NT2/D1 (cell line): Measurements from ENCODE around the gene LZTFL1.

Experiments
- DNase-seq: peaks from one replicate; pipeline ENCODE4 v3.0.0-alpha.2; 2011; ENCODE audit warnings: low read depth, low spot score
- H3K27me3 ChIP-seq: 2 replicates; pipeline ENCODE4 v1.6.0; 2011; ENCODE audit warnings: mild to moderate bottlenecking; ENCODE audit not compliant: insufficient read length, insufficient read depth
- H3K36me3 ChIP-seq: 2 replicates; pipeline ENCODE4 v1.6.1; 2011; ENCODE audit warnings: mild to moderate bottlenecking, low read length, mixed read lengths; ENCODE audit not compliant: insufficient read depth, insufficient read length
- H3K4me1 ChIP-seq: 2 replicates; pipeline ENCODE4 v1.5.1; 2011; ENCODE audit not compliant: insufficient read depth, insufficient read length
- H3K4me3 ChIP-seq: 2 replicates; pipeline ENCODE4 v1.5.1; 2011; ENCODE audit warnings: low read depth; ENCODE audit not compliant: insufficient read length
- H3K9ac ChIP-seq: 2 replicates; pipeline ENCODE4 v1.6.0; 2011; ENCODE audit warnings: low read depth; ENCODE audit not compliant: insufficient read length
- H3K9me3 ChIP-seq: 2 replicates; pipeline ENCODE4 v1.5.1; 2011; ENCODE audit warnings: mild to moderate bottlenecking, low read length; ENCODE audit not compliant: insufficient read depth
- SUZ12 ChIP-seq: IDR thresholded peaks from 2 replicates; pipeline ENCODE4 v1.6.1; 2011; ENCODE audit not compliant: insufficient read length, insufficient read depth; ENCODE audit errors: extremely low read depth
- YY1 ChIP-seq: IDR thresholded peaks from 2 replicates; pipeline ENCODE4 v1.6.1; 2011; ENCODE audit not compliant: insufficient read length, insufficient read depth
- ZNF274 ChIP-seq: IDR thresholded peaks from 2 replicates; pipeline ENCODE4 v1.6.1; 2011; ENCODE audit warnings: mild to moderate bottlenecking, low read depth, low read length

LZTFL1 gene

DNA sequence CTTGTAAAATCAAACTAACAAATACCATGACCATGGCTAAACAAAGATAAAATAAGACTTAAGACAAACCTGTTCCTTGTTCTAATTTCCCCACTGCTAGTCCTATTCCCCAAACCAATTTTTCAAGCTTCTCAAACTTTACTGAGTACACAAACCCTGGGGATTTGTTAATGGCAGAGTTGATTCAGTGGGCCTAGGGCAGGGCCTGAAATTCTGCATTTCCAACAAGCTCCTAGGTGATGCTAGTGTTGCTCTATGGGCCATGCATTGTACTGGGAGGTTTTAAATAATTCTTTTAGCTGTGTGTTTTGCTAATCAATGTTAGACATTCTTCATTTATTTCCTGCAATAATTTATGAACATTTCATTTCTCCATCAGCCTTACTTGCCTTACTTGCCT lies 31.1 kb upstream of the LZTFL1 start:
- Histone ChIP-seq H3K36me3 (no peaks in the 10 kb centered on the region), H3K9ac (no peak overlapping the region), H3K9me3 (peaks cover 4% of the 10 kb centered on the region; the same call in 1 of the 2 replicates), H3K27me3 (no peaks in the 10 kb centered on the region), H3K4me1 (no peaks in the 10 kb centered on the region), H3K4me3 (no peak overlapping the region)
- TF ChIP-seq SUZ12 (no peak), YY1 (no peak), ZNF274 (no peak)
- DNase-seq: no peak

DNA sequence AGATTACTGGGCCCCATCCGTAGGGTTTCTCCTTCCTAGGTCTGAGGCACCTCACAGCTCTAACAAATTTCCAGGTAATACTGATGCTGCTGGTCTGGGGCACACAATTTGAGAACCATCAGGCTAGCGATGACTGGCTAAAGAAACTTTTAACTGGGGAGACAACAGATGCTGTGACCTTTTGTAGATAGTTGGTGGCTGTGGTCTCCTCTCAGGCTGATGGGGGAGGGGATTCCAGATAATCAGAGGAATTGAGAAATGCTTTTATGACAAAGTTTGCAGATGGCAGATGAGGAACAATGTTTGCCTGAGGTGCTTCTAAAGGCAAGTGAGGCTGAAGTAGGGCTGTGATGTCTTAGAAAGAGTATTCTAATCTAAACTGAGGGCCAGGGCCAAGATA lies 30.6 kb upstream of the LZTFL1 start:
- Histone ChIP-seq H3K27me3 (no peaks in the 10 kb centered on the region), H3K4me1 (no peaks in the 10 kb centered on the region), H3K36me3 (no peaks in the 10 kb centered on the region), H3K9me3 (peaks cover 4% of the 10 kb centered on the region; the same call in 1 of the 2 replicates), H3K9ac (no peak overlapping the region), H3K4me3 (no peak overlapping the region)
- no peak for TF ChIP-seq SUZ12
- no peak for TF ChIP-seq ZNF274
- no peak for TF ChIP-seq YY1
- no peak for DNase-seq

DNA sequence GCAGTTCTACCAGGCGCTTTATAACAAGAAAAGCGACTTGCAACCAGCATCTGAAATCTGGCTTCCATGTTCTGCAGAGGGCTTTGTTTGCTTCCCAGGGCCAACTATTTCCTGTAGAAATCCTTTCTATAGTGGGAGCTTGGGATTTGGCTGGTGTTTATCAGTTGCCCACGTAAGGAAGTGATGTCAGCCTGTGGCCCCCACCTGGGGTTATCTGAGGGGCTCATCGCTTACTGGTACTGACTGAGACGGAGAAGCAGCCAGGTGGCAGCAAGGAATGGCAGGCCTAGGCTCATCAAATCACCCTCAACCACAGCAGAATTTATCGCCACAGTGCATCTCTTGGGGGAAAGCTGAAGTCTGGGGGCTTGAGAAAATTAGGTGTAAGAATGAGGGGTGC lies 29.9 kb upstream of the LZTFL1 start:
- Histone ChIP-seq H3K36me3 (no peaks in the 10 kb centered on the region), H3K27me3 (no peaks in the 10 kb centered on the region), H3K4me1 (no peaks in the 10 kb centered on the region), H3K9me3 (peaks cover 4% of the 10 kb centered on the region; the same call in 1 of the 2 replicates), H3K9ac (no peak overlapping the region), H3K4me3 (no peak overlapping the region)
- DNase-seq: no peak
- TF ChIP-seq ZNF274 (no peak), SUZ12 (no peak), YY1 (no peak)

DNA sequence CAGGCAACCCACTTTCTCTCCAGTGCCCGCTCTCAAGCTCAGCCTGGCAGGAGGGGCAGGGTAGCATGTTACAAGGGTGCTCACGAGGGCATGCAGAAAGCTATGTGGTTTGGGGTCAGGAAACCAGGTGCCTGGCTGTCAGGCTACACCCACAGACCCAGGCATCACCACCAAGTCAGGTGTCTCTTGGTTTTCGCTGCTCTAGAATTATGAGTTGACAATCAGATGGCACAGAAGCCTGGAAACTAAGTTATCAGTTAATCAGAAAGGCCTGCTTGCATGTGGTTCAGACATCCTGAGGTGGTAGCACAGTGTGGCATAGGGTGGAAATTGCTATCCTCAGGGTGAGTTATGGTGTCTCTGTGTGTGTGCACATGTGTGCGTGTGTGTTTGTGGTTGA lies 28.2 kb upstream of the LZTFL1 start:
- no peak for TF ChIP-seq YY1
- no peak for TF ChIP-seq SUZ12
- no peak for TF ChIP-seq ZNF274
- Histone ChIP-seq H3K4me3 (no peak overlapping the region), H3K4me1 (no peaks in the 10 kb centered on the region), H3K9ac (no peak overlapping the region), H3K27me3 (no peaks in the 10 kb centered on the region), H3K36me3 (no peaks in the 10 kb centered on the region), H3K9me3 (peaks cover 4% of the 10 kb centered on the region; the same call in 1 of the 2 replicates)
- no peak for DNase-seq

DNA sequence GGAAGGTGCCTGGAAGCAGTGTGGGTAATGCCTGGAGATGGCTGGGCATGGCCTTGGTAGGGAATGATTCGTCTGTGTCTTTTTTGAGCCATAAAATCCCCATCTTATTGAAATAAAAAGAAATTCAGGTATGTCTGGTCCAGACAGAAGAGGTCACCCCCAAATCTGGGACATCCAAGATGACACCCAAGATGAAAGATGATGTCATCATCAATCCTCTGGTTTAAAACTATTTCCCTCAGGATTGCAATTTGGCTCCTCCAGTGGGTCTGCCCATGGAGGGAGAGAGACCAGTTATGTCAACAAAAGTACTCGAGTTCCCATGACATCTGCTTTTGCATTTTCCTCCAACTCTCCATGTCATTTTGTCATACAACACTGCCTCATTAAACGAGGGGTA lies 27.7 kb upstream of the LZTFL1 start:
- TF ChIP-seq ZNF274 (no peak), SUZ12 (no peak), YY1 (no peak)
- Histone ChIP-seq H3K4me3 (no peak overlapping the region), H3K27me3 (no peaks in the 10 kb centered on the region), H3K36me3 (no peaks in the 10 kb centered on the region), H3K9ac (no peak overlapping the region), H3K4me1 (no peaks in the 10 kb centered on the region), H3K9me3 (peaks cover 4% of the 10 kb centered on the region; the same call in 1 of the 2 replicates)
- DNase-seq: no peak

DNA sequence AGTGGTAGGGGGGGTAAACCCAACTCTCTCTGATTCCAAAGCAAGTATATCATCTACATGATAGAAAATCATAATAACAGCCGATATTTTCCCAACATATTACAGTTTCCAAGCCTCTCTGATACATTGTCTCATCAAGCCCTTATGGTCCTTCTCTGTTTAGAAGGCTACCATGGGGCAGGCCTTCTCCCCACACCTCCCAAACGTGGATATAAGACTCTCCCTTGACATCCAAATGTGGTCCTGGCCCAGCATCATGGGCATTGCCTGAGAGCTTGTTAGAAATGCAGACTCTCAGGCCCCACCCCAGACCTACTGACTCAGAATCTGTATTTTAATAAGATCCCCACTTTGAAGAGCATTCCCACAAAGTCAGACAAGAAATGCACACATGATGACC lies 26.7 kb upstream of the LZTFL1 start:
- Histone ChIP-seq H3K9me3 (peaks cover 5% of the 10 kb centered on the region), H3K36me3 (no peaks in the 10 kb centered on the region), H3K4me3 (no peak overlapping the region), H3K9ac (no peak overlapping the region), H3K4me1 (no peaks in the 10 kb centered on the region), H3K27me3 (no peaks in the 10 kb centered on the region)
- no peak for TF ChIP-seq SUZ12
- TF ChIP-seq ZNF274: no peak
- TF ChIP-seq YY1: no peak
- DNase-seq: no peak

DNA sequence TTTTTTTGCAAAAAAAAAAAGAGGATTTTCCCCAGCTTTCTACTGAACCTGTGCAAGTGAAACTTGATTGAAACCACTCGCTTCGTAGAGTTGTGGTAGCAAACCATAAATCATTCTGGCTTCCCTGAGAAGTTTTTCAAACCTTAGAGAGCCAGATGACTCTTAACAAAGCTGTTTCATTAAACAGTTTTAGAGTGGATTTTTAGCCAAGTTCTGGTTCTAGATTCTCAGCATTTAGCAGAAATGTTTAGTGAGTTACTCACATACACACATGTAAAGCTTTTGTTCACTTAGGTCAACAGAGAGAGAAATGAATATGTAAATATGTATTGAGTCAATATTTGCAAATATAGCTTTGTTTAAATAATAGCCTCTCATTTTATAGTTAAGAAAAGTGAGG lies 26.3 kb upstream of the LZTFL1 start:
- Histone ChIP-seq H3K9ac (no peak overlapping the region), H3K27me3 (no peaks in the 10 kb centered on the region), H3K4me3 (no peak overlapping the region), H3K36me3 (no peaks in the 10 kb centered on the region), H3K4me1 (no peaks in the 10 kb centered on the region), H3K9me3 (peaks cover 8% of the 10 kb centered on the region)
- TF ChIP-seq SUZ12 (no peak), YY1 (no peak), ZNF274 (no peak)
- no peak for DNase-seq
